GM18951 (cell line): ENCODE measurements around the gene UBAC1.
A peak's percentile ranks its signal among the peaks of the same experiment; 100 is the strongest.

ENCODE experiments used
- POLR2A ChIP-seq: IDR thresholded peaks from 4 replicates; pipeline ENCODE4 v1.6.1; 2011; ENCODE audit warnings: mild to moderate bottlenecking; ENCODE audit not compliant: insufficient read length, insufficient read depth; ENCODE audit errors: extremely low read depth
- in situ Hi-C: fragments of 300-500 bp; cut with MboI; formaldehyde crosslinking; loops from one replicate; pipeline ENCODE4 v1.12.0; 2022; ENCODE audit warnings: low sequenced_read_pairs, mixed read lengths, inconsistent platforms; ENCODE audit not compliant: unreplicated experiment

UBAC1 gene

DNA sequence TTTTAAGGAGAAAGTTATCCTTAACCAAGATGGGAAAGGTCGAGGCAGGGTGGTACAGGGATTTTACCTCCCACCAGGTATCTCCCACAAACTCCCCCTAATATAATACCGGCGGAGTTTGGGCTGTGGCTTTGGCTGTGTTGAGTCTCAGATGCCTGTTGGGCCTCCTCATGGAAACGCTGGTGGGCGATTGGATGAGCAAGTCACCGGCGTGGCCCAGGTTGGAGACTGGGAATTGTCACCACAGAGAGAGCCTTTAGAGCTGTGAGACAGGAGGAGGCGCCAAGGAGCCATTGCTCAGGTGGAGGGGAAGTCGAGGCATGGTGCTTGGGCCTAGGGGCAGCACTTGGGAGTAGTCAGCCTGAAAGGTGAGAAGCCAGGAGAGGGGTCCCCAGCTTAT lies 50.4 kb downstream of the UBAC1 start:
- in situ Hi-C loops, result no loop called here
- TF ChIP-seq POLR2A, result no peak

DNA sequence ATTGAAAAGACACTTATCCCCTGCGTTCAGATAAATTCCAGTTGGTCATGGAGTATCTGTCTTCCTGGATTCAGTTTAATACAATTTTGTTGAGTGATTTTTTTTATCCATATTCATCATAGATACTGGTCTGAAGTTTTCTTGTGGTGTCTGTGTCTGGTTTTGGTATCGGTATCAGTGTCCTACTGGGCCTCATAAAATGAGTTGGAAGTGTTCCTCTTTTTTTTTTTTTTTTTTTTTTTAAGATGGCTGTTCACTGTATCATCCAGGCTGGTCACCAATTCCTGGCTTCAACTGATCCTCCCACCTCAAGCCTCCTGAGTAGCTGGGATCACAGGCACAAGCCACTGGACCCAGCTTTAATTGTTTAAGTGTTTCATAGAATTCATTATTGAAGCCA lies 51.0 kb downstream of the UBAC1 start:
- in situ Hi-C loops, result no loop called here
- TF ChIP-seq POLR2A, result no peak

DNA sequence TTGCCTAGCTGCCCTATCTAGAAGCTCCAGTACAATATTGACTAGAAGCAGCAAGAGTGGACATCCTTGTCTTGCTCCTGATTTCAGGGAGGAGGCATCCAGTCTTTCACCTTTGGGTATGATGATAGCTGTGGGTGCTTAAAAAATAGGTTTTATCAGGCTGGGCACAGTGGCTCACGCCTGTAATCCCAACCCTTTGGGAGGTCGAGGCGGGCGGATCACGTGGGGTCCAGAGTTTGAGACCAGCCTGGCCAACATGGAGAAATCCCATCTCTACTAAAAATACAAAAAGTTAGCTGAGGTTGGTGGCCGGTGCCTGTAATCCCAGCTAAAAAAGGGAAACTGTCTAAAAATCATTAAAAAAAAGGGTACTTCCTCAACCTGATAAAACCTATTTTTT lies 51.8 kb downstream of the UBAC1 start:
- TF ChIP-seq POLR2A, result no peak
- in situ Hi-C loops, result no loop called here

DNA sequence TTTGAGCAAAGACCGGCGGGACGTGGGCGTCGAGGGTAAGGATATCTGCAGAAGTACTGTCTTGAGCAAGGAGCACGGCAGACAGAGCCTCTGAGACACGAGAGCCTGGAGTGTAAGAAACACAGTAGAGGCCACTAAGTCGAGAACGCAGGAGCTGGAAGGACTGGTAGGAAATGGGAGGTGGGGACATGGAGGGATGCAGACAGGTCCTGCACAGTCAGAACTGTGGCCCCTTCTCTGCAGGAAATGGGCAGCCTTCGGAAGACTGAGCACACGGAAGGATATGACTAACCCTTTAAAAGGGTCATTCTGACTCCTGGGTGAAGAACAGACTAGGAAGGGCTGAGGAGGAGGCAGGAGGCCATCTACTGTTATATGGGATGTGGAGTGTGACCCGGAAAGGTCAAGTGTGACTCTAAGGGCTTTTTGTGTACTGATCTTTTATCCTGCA lies 52.4 kb downstream of the UBAC1 start:
- in situ Hi-C loops, result no loop called here
- TF ChIP-seq POLR2A, result no peak

DNA sequence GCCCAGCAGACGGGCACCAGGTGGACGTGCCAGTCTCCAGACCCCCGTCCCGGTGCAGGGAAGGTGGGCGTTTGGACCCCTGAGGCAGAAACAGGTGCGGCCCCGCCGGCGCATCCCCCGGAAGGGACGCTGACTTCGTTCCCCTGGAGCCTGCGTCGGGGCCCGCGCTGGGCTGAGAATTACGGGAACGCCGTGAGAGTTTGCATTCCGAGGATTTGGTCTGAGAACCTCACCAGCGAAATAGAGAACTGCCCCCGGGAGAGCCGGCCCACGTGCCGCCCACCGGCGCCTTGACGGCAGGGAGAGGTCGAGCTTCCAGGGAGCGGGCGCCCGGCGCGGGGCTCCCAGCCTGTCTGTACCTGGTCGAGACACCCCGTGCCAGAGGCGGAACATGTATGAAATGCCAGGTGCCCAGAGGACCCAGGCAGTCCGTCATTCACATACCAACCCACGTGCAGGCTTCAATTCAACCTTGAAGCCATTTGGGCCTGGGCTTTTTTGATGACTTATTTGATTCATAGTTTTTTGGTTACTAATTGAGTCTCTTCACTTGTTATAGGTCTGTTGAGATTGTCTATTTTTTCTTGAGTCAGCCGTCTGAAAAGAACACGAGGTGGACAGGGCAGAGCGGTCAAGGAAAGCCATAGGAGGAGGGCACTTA lies 53.0 kb downstream of the UBAC1 start:
- no peak for TF ChIP-seq POLR2A
- in situ Hi-C loops, result no loop called here

DNA sequence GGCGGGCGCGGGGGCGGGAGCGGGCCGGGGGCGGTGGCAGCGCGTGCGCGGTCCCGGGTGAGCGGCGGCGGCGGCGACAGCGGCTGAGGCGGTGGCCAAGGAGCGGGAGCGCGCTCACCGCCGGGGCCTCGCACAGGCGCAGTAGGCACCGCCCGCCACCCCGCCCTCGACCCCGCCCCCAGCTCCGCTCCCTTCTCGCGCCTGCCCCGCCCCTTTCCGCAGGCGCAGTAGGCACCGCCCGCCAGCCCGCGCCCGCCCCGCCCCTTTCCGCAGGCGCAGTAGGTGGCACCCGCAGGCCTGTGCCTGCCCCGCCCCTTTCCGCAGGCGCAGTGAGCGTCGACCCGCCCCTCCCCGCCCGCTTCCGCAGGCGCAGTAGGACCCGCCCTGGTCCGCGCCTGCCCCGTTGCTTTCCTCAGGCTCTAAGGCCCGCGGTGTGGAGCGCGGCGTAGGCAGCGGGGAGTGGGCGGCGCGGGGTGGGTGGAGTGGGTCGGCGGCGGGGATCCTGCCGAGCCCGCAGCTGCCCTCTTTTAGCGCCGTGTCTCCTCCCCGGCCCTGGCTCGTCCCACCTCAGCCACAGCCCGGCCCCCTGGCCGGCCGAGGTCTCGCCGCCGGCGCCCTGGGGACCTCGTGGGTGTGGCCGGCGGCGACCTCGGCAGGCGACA lies 53.6 kb downstream of the UBAC1 start, which contains the start of gene CAMSAP1:
TSS of gene CAMSAP1 (minus strand) at position 116 of the 662 bp plus-strand sequence. CDS start 387 bp downstream, outside the sequence.
- in situ Hi-C loops, result no loop called here
- peak; percentile 81 for TF ChIP-seq POLR2A

DNA sequence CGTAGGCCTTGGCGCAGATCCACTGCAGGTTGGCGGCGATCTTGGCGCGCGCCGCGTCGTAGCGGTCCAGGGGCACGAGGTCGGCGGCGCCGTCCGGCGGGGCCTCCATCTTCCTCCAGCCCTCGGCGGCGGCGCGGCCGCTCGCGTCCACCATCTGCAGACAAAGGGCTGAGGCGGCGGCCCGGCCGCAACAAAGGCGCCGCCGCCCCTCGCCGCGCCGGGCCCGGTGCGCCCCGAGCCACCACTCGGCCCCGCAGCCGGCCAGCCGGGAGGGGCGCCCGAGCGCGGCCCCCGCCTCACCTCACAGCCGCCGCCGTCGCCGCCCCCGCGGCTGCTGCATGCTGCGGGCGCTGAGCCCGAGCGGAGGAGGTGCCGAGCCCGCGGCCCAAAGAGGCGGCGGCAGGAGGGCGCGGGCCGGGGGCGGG lies 54.2 kb downstream of the UBAC1 start:
- TF ChIP-seq POLR2A, result no peak
- in situ Hi-C loops, result no loop called here

DNA sequence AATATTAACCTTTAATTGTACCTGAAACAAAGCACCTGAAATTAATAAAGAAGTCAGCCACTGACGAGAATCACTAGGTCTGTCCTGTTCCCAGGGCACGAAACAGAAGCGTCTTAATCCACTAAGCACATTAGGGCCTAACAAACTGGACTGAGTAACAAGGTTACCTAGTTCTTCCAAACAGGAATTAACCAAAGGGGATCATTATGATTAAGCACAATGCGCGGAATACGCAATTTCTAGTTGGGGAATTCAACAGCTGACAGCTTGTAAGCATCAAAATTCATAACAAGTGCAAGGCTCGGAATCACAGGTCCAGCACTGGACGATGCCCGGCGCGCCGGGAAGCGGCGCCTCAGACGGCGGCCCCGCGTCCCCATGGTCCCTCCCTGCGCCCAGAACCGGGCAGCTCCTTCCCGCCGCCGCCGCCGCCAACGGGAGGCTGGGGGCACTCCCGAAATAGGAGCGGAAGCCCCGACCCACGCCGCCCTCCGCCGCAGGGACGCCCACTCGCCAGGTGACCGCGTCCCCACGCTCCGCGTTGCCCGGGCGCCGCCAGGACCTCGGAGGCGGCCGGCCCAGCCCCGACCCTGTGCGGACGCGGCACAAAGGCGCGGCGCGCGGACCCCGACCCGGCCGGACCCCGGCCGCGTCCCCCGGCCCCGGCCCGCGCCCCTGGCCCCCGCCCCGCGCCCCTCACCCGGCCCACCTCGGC lies 54.7 kb downstream of the UBAC1 start:
- in situ Hi-C loops, result no loop called here
- no peak for TF ChIP-seq POLR2A

DNA sequence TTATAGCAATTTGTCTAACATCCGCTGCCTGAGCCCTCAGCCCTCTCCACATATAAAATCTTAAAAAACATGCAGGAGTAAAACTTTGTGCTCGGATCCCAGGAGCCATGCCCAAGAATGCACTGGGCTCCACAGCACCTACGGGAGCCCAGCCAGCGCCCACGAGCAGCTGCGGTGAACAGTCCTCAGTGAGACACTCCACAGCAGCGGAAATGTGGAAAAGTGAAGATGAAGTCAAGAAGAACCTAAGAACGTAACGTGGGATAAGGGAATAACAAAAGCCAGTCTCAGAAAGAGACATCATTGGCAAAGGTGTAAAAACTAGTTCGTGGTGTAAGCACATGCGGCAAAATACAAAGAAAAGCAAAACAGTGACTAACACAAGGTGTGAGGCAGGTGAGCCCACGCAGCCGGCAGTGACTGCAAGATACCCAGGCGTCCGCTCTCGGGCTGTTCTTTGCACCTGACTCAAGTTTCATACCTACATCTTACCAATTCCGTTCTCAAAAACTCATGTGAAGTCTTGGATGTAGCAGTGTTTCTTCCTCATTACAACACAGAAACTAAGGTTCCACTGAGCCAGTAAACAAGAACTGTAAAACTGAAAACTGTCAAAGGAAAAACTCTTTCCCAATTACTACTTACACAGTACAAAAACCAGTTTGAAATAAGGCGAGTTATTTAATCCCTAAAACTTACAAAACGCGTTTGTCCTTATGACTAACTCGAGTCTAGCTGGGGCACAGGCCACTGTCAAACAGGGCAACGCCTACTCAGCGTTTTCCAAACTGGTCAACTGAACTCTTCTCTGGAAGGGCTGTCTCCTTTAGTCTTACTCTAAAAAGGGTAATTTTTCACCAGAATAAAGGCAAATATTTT lies 55.6 kb downstream of the UBAC1 start:
- in situ Hi-C loops, result no loop called here
- TF ChIP-seq POLR2A, result no peak

DNA sequence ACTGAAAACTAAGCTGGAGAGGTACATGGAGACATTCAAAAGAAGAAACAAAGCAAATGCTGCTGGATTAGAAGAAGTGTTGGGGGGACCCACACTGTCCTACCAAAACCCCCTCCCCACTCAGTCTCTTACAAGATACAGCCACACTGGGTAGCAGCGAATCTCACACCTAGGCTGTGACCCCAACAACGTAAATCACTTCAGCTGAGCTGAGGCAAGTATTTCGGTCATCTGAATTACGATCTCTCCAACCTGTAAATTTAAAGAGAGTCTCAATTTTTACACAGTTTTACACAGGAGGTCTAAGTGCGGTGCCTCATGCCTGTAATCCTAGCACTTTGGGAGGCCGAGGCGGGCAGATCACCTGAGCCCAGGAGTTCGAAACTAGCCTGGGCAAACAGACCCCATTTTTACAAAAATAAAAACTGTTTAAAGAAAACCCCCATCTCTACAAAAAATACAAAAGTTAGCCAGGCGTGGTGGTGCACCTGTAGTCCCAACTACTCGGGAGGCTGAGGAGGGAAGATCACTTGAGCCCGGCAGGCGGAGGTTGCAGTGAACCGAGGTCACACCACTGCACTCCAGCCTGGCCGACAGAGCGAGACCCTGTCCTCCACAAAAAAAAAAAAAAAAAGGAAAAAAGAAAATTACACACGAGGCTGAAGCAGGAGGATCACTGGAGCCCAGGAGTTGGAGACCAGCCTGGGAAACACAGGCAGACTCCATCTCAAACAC lies 57.2 kb downstream of the UBAC1 start:
- TF ChIP-seq POLR2A, result no peak
- in situ Hi-C loops, result no loop called here

DNA sequence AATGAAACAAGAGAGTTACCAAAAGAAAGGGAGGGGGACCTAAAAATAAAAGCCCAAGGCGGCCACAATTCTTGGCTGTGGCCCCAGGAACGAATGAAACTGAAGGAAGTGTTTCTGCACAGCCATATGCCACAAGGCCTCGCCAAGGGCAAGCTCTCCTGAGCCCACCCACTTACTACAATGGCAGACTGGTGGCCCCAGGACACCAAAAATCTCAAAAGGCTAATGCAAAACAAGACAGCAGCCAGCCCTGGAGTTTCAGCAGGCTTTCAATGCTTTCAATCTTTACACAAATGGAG lies 57.9 kb downstream of the UBAC1 start:
- no peak for TF ChIP-seq POLR2A
- in situ Hi-C loops, result no loop called here

DNA sequence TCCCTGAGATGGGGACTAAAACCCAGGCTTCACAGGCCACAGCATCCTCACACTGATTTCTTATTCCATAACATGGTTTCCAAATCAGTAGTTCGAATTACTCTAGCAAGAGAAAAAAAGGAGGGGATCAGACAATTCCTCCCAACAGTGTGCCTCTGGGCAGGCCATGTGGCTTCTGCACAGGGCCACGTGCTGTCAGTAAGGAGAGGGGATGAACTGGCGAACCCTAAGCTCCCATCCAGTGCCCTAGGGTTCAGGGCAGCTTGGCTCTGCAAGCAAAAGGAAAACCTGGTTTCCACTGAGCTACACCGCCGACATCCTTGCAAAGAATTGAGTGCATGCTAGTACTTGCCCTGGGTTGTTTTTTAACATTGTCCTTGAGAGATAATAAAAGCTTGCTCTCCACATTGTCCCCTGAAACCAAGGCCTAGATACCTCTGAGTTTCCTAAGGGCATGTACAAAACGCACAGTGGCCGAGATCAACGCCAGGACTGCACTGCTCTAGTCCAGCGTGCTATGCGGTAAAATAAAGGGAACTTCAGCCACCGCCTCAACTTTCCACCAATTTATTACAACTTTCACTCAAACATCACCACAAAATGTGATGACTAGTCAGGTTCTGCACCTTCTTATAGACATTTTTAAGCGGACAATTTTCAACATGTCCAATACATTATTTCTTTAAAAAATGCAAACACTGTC lies 58.4 kb downstream of the UBAC1 start:
- no peak for TF ChIP-seq POLR2A
- in situ Hi-C loops, result no loop called here
